Hematopoietic multipotent progenitor cell treated with erythropoietin and hydrocortisone succinate and interleukin-3 and kit ligand, for 4 days (in vitro differentiated cells): Measurements from ENCODE around the gene EIF3K.

ENCODE experiments used
- DNase-seq: peaks from one replicate; pipeline ENCODE4 v3.0.0-alpha.2; 2015

The EIF3K gene

DNA sequence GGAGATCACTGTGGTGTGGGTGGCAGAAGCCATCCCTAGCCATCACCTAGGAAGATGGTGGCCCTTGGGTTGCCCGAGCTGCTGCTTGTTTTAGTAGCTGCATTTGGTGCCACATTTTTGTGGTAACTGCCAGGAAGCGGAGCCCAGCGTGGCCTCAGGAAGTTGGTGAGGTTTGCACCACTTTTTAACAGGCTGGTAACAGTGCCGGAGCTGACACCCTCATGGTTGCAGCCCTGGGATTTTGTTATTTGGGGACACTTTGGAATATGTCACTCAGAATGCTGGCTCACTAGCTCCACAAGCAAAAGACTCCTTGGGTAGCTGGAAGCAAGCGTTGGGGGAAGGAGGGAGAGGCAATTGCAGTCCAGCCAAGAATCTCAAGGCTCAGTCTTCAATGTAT, 50.6 kb downstream of the EIF3K start:
- peak; percentile 77 for DNase-seq

DNA sequence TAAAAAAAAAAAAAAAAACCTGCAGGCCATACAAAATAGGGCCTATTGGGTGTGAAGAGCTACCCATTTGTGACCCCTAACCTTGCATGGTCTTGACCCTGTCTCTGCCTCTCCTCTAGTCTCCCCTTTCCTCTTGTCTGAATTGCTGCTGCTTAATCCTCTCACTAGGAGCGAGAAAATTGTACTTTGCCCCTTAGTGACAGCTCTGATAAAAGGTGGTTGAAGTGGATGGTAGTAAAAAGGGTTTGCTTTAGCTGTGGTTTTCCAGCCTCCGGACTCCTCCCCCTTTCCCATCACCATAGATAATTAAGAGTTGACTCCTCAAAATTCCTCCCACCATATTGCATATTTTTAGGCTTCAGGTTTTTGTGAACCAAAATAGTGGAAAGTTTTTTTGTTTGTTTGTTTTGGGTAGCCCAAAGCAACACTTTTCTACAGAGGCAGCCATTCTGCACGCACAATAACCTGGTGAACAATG, 52.0 kb downstream of the EIF3K start:
- no peak for DNase-seq

DNA sequence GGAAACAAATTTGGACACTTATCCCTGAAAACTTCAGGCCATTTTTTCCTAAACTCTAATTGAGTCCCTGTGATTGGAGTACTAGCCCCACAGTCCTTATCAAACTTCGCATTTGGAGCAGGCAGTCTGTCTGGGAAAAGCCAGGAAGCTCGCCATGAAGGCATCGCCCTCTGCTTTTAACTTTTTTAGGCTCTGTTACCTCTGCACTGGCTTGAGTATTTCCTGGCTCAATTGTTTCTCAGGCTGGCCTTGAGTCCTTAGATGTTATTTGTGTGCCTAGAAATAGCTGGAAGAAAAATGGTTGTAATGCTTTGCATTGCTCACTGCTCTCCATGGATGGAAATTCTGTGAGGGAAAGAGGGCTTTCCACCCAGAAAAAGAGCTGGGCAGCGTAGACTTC, 52.7 kb downstream of the EIF3K start:
- DNase-seq = no peak

DNA sequence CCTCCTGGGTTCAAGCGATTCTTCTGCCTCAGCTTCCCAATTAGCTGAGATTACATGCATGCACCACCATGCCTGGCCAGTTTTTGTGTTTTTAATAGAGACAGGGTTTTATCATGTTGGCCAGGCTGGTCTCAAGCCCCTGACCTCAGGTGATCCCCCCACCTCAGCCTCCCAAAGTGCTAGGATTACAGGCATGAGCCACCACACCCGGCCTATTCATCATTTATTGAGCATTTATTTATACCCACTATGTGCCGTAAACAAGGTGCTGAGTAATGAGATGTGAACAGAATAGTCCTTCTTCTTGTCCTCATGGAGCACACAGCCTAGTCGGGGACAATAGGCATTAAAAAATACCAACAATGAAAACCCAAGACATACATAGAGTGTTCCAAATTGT, 54.0 kb downstream of the EIF3K start:
- no peak for DNase-seq

DNA sequence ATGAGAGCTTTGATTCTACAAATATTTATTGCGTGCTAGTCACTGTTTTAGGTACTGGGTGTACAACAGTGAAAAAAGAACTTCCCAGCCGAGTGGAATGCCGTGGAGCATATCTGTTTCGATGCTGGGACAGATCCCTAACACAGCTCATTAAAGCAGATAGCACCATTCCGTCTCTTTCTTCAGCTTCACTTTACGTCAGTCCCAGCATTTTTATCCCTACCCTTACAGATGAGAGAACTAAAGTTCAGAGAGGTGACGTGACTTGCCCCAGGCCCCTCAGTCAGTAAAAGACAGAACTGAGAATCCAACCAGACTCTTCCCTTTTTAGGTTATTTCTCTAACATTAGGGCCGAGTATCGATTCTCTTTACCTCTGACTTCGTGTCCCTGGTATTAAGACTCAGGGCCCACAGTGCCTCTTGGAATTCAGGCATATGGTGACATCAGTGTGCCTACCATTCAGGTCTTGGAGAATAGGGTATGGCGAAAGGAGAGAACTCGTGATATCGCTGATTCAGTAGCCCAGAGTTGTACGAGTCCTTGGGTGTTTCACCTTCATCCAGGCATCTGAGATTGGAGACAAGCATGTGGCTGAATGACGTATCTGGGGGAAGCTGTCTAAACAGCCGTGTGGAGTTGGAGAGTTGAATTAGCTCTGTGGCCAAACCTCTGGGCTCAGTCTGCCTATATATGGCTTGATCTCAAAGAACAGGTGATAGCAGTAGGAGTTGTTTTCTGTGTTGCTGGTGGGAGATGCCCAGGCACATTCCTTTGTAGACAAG, 55.6 kb downstream of the EIF3K start:
- no peak for DNase-seq

DNA sequence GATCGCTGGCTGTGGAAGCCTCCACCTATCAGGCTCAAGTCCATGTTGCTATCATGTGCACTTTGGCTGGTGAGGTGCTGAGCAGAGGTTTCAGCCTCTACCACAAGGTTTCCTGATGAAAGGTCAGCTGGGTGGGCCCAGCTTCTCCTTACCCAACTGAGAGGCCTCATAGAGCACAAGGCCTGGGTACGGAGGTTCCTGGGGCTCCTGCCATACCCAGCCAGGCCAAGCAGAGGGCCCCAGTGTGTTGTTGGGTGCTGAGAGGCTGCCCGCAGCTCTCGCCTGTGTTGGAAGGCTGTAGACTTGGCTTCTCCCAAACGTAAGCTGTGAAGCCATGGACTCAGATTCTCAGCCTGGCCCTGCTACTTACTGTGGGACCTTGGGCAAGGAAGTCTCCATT, 56.6 kb downstream of the EIF3K start:
- peak; percentile 82 for DNase-seq

DNA sequence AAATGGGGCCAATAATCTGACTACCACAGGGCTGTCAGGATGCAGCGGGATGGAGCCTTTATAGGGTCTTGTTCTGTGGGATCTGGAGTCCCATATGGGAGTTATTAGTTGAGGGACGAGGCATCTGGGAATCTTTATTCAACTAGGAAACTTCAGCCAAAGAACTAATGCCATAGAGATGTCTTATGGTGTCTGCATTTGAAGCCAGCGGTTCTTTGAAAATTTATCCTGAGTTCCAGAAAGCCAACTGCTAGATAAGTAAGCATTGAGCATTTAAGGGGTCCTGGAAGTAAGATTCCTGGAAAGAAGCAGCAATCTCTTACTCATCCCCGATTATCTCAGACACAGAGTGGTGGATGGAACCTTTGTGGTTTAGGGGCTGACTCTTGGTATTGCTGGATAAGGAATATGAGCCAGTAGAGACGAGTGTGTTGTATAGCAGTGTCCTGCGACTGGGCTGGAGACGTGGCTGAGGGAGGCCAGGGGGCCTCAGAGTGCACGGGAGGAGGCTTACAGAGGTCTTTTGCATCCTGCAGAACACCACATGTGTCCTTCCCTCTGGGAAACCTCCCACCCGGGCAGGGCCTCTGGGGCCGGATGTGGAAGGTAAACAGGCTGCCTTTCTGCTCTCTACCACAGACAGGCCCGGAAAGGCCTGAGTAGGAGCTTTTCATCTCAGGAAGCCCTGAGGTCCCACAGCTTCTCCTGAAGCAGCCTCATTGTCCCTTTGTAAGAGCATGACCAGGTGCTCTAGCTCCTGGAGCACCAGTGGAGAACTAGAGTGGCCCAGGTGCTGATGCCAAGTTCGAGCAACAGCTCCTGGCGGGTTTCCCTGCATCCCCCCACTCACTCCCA, 57.3 kb downstream of the EIF3K start:
- peak; percentile 92 for DNase-seq

DNA sequence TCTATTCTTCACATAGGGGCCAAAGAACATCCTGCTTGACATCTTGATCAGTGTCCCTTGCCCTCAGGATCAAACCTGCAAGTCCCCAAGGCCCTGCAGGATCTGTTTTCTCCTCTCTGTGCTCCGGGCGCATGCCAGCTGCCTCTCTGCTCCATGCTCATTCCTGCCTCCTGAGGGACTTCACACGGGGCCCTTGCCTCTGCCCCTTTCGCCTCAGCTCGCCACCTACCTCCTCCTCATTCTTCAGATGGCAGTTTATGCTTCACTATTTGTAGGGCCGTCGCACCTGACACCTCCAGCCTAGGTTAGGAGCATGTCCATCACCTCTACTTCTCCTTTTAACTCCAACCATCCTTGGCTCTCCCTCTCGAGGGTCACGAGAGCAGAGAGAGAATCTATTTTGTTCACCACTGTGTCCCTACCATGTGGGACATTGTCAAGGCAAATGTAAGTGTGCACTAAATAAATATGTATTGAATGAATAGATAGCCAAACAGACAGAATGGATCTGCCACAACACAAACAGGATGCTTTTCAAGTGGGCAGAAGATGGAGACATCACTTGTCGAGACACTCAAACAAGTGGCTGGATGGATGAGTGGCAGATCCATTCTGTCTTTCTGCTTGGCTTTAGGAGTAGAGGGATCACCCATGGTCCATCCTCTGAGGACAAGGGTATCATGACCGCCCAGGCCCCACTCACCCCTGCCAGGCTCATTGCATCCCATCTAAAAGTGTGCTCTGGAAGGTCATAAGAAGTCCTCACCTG, 58.1 kb downstream of the EIF3K start:
- no peak for DNase-seq

DNA sequence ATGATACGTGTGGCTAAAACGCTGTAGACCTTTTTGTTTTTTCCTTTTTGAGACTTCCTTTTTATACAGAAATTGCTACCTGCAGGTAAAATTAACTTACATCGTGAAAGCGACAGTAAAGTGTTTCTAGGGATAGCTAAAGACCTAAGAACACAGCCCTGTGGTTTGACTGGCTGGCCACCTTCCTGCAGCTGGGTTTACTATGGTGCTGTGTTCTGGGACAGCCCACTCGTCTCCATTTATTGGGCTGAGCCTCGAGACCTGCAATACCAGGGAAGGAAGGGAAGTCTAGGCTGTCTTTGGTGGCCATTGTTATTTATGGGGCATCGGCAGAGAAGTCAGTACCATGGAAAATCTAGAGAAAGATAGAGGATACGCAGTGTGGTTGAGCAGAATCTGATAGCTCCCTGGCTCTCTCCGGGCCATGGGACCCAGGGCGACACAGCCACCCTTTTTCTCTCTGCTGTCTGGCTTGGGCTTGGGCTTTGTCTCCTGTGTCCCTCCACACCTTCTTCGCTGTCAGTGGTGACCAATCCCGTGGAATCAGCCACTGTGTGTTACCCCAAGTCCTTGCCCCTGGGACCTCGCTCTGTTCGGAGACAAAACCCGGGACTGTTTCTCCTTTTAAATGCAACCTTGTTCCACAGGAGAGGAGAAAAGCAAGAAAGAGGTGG, 59.4 kb downstream of the EIF3K start:
- DNase-seq = no peak

DNA sequence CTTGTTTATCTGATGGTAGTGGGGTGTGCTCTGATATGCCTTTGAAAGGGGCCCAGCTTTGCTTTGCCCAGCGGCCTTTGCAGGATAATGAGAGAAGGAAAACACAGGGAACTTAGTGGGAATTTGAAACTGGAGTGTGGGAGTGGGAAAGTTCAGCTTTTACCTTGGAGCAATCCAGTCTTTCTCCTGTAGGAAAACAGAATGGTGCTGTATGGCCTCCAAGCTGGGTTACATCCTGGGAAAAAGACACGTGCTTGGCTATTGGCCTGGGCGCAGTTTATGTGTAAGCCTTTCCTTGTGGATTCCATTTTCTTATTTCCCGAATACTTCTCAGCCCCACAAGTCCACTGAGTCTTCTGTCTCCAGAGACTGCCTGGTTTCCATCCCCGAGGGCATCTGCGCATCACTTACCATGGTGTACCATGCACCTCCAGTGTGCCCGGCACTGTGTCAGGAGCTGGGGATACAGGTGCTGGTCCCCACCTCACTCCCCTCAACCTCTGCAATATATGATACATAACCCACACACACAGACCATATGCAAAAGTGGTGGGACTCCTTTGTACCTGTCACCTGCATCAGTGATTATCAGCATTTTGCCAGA, 60.0 kb downstream of the EIF3K start:
- no peak for DNase-seq

DNA sequence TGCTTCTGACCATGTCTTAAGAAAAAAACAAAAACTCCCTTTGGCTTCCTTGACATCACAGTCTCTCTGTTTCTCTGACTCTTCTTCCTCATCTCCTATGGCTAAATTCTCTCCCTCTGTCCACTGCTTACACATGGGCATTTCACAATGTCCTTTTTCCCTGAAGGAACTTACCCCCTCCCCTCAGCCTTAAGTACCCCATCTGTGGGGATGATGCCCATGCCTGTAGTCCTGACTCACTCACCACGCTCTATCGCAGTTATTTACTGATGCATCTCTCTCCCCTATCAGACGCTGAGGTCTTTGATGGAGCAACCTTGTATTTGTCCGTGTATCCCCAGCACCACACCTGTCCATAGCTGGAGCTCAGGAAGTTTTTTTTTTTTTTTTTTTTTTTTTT, 60.9 kb downstream of the EIF3K start:
- DNase-seq = no peak

DNA sequence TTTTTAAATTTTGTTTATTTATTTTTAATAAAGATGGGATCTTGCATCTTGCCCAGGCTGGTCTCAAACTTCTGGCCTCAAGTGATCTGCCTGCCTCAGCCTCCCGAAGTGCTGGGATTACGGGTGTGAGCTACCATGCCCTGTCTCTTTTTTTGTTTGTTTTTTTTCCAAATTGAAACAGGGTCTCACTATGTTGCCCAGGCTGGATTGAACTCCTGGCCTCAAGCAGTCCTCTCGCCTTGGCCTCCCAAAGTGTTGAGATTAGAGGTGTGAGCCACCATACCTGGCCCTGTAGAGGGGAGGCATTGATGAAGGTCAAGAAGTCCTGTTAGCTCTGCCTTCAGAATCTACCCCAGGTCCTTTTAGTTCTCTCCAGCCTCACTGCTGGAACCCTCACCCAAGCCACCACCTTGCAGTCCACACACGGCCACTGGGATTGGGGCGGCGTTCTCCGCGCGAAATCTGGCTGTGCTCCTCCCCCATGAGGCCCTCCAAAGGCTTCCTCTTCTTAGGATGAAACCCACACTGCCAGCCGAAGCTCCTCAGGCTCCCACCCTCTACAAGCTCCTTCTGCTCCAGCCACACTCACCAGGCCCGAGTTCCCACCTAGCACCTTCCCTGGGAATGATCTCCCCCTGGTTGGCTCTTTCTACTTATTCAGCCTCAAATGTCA, 63.3 kb downstream of the EIF3K start:
- no peak for DNase-seq

DNA sequence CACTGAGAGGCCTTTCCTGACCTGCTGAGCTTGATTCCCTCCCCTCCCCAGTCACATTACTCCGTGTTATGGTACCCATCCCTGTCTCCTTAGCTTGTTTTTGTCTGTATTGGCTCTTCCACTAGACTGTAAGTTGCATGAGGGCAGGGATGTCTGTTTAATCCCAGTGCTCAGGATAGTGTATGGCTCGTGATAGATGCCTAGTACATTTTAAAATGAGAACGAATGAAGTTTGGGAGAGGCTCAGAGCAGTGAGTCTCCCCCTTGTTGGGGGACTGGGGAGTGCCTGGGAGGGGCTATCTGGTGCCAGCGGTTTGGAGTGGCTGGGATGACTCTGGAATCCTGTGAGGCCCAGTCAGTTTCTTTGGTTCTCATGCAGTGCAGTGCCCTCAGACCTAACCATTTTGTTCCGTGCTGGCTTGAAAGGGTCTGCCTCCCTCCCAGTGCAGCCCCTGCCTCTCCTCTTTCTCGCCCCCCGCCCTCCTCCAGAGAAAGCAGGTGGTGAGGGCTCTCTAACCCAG, 63.9 kb downstream of the EIF3K start:
- no peak for DNase-seq

DNA sequence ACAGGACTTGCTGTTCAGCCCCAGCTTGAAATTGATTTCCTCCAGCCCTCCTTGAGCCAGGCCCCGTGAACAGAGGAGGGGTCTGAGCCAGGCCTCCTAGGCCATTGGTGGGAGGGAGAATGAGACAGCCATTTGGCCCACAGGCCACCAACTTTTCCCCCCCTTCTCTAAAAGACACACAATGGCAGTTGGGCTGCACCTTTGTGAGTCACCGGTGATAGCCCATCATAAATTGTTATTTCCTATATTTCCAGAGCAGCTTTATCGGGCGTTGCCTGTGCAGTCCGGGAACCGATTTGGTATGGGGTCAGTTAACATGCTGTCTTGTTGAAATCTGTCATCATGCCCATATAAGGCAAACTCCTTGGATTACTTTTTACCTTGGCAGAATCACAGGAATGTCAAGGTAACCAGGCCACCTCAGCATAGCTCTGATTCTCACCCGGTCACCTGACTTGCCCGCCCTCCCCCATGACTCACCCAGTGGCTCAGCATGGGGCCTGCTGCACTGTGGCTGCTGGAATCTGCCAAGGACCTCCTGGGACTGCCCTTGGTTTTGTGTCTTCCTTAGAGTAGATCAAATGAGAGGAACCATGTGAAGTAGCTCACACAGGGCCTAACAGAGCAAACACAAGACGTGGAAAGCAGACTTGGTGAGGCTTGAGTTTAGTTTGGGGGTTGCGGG, 64.5 kb downstream of the EIF3K start:
- peak; percentile 77 for DNase-seq

DNA sequence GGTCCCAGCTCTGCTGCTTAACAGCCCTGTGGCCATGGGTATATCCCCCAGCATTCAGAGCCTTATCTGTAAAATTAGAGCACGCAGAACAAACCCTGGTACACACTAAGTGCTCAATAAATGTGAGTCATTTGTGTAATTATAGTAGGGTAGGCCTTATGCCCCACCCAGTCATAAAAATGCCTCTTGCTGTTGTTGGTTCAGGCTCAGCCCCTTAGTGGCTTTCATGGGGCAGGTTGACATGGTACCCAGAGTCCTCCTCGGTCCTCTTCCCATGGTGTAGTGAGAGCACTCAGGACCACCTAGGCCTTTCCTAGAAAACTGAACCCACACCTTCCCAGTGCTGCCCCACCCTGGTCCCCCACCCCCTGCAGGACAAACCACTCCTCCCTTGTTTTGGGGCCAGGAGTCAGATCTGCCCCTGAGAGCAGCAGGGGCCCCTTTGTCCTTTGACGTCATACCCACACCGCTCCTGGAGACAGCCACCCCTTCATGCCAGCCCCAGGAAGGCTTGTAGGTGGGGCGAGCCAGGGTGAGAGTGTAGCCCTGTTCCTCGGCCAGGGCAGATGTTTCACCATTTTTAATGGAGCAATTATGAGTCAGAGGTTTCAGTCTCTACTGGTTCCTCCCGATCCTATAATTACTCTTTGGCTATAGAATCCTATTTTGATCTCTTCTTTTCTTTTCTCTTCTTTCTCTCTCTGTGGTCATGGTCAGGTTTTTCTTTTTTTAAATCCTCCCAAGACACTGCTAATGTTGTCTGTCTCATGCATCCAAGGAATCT, 65.3 kb downstream of the EIF3K start:
- peak; percentile 58 for DNase-seq

DNA sequence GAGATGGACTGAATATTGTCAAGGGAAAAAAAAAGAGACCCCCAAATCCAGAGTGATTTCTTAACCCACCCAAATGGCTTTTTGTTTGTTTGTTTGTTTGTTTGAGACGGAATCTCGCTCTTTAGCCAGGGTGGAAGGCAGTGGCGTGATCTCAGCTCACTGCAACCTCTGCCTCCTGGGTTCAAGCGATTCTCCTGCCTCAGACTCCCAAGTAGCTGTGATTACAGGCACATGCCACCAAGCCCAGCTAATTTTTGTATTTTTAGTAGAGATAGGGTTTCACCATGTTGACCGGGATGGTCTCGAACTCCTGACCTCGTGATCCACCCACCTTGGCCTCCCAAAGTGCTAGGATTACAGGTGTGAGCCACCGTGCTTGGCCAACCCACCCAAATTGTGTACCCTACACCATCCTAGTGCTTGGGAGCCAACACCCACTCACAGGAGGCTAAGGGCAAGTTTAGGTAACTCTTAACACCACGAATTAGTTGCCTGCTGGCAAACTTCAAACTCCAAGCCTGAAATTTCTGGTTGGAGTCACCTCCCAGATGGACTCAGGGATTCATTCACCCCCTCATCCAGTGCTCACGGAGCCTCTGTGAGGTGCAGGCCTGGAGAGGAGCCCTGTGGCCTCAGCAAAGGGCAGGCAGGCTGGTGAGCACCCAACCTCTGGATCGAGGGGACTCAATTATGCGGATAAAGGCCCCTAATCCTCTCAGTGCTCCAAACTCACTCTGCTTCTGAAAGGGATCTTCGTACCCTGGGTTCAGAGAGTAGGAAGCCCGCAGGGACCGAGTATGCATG, 66.1 kb downstream of the EIF3K start:
- no peak for DNase-seq

DNA sequence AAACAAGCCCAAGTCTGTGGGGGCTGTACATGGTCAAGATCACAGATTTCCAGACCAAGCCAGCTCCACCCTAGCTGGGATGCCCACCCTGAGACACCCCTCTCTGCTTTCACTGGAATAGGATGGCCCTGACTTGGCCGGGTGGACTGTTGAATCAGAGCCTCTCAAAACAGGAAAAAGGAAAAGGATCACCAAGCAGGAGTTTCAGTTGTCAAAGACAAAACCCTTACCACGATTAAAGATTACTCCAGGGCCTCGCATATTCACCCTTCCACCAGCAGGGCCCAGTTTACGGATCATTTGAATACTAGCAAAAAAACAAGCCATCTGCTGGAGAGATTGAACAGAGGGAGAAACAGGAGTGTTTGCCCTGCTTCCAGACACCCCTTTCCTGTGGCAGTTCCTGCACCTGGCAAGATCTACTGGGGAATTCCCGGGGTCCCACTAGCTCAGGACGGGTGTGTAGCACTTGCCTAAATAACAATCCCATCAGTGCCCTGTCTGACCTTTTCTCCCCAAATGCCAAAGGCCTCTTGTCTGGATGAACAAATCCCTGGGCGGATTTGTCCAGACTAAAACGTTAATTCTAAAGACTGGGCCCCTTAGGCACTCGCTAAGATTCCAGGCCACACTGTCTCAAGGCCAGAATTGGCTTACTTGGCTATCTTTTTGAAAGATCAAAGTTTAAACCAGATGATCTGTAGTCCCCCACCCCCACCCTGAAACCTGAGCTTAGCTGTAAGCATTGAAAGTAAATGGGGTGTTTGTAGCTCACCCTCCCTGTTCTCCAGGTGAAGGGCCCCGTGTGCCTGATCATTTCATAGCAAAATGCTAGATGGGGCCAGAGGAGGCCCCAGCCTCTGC, 66.9 kb downstream of the EIF3K start:
- DNase-seq = peak; percentile 77

DNA sequence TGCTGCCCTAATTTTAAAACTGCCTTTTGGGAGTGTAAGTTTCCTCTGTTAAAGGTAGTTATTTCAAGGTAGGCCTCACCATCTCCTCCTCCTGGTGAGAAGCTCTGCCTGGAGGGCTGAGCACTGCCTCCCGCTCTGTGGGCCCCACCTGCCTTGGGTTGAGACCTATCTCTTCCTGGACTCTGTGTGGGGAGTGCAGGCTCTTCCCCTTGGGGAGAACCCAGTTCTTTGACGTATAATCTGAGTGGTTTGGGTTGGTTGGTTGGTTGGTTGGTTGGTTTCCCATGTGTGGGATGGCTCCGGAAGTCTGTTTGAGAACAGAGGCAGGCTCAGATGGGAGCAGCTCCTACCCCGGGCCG, 67.5 kb downstream of the EIF3K start:
- DNase-seq = peak; percentile 77
